ENCODE data around the gene HIRIP3.

Gene HIRIP3

DNA sequence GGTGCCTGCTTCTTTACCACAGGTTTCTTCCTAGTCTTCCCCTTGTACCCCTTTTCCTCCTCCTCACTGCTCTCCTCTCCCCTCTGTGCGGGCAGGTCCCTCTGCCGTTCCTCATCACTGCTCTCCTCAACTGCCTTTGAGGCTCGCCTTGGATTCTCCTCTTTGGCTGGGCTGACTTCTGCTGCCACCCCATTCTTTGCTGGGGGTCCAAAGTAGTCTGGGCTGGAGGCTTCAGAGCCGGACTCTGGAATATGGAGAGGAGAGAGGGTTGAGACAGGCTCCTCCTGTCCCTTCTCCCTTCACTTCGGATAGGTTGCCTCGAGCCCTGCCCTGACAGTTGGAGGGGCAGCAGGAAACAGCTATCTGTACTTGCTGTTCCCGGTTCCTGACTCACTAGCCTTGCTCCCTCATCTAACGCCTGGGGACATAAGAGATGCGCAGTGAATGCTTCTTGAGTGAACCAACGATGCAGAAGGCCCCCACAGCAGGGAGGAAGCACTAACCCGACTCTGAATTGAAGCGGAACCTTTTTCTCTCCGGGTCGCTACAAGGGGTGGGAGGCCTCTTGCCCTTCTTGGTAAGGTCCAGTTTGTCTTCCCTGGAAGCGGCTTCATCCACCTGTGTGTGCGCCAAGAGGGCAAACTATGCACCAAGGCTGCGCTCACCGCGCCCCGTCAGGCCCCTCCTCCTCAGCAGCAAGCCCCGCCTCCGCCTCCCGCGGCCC lies 655 bp downstream of the HIRIP3 start:
- DNase-seq (ENCODE audit: low spot score): no peak
- peak overlapping the region; percentile 93 to 95 for H3K27ac ChIP-seq

DNA sequence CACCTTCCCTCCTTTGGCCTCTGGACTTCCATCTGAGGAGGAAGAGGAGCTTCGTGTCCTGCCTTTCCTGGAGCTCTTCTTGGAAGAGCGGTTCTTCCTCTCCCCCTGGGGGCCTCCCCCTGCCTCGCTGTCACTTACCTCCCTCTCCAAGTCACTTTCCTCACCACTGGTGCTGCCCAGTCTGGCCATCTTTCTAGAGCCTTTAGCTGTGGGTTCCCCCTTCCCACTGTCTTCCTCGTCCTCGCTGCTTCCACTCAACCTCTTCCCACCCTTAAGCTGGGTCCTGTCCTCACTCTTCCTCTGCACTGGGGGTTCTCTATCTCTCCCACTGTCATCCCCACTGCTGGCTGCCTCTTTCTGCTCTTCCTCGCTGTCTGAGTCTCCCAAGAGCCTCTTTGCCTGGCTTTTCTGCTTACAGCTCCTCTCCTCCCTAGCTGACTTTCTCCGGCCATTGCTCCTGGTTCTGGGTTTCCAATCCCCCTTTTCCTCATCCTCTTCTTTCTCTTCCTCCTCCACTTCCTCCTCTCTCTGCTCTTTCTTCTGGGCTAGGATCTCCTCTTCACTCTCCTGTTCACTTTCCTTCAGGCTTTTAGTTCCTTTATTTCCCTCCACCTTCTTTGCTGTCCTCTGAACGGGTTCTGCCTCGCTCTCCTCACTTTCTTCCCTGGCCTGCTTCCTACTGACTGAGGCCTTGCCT lies 1.4 kb downstream of the HIRIP3 start:
- peak overlapping the region; percentile 96 for H3K4me3 ChIP-seq
- no peak overlapping the region for H3K27ac ChIP-seq
- TF ChIP-seq, protein P1, sequence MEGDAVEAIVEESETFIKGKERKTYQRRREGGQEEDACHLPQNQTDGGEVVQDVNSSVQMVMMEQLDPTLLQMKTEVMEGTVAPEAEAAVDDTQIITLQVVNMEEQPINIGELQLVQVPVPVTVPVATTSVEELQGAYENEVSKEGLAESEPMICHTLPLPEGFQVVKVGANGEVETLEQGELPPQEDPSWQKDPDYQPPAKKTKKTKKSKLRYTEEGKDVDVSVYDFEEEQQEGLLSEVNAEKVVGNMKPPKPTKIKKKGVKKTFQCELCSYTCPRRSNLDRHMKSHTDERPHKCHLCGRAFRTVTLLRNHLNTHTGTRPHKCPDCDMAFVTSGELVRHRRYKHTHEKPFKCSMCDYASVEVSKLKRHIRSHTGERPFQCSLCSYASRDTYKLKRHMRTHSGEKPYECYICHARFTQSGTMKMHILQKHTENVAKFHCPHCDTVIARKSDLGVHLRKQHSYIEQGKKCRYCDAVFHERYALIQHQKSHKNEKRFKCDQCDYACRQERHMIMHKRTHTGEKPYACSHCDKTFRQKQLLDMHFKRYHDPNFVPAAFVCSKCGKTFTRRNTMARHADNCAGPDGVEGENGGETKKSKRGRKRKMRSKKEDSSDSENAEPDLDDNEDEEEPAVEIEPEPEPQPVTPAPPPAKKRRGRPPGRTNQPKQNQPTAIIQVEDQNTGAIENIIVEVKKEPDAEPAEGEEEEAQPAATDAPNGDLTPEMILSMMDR (IDR thresholded peaks at IDR 0.05): no peak
- DNase-seq (ENCODE audit: low spot score): no peak

More for the DNA sequence above, 655 bp downstream of the HIRIP3 start:
- TF ChIP-seq, protein P1 (IDR thresholded peaks at IDR 0.05): no peak
- H3K4me3 ChIP-seq: peak overlapping the region; percentile 96

DNA sequence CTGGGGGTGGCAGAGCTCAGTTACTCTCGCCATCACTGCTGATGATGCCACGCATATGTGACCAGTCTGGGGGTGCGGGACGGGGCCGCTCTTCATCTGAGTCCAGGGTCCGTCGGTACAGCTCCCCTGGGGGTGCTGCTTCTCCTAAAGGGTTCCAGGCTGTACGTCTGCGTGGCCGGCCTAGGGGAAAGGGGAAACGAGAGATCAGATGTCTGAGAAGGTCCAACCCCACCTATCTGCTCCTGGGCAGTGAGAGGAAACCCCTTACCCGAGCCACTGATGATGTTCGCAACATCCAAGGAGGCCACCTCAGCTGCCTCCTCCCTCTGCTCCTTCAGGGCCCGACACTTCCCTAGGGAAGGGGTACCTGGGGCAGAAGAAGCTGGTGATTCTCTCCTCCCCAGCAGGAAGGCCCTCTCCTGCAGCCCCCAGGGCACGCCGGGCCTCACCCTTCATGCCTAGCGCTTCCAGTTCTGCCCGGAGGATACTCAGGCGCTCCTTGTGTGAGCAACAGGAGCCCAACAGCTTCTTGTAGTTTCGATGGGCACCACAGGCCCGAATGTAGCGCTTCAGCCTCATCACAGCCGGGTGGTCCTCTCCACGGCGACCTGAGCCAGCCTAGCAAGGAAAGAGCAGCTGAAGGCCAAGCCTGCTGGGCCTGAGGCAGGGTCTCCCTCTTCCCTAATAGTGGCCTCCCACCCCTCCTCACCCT lies 2.1 kb downstream of the HIRIP3 start:
- Histone ChIP-seq H3K27ac (no peak overlapping the region), H3K4me3 (no peak overlapping the region)
- TF ChIP-seq, protein P1 (IDR thresholded peaks at IDR 0.05): no peak
- DNase-seq (ENCODE audit: low spot score): no peak

DNA sequence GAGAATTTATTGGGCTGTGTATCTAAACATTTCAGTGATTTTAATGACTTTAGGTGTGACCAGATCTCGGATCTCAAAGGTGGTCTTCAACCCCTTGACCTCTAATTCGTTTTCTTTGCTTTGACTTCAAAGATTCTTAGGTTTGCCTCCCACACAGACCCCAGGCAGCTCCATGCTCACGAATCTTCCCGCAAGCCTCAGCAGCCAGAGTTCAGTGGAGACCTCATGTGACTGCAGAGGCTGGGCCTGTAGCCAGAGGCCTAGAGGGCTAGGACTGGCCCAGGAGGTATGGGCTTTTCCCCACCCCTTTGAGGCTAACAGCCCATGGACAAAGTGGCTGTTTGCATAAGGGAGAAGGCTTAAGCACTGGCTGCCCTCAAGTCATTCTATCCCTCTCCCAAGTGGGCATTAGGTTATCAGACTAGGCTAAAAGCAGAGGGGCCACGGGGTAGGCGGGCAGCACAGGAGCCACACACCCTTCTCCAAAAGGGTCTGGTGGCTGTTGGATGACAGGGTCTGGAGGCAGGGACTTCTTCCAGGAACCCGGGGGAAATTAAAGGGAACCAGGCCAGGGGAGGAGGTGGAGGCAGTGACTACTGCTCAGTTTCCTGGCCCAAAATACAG lies 3.0 kb downstream of the HIRIP3 start:
- Histone ChIP-seq H3K27ac (no peak overlapping the region), H3K4me3 (no peak overlapping the region)
- TF ChIP-seq, protein P1 (IDR thresholded peaks at IDR 0.05): no peak
- no peak for DNase-seq (ENCODE audit: low spot score)

DNA sequence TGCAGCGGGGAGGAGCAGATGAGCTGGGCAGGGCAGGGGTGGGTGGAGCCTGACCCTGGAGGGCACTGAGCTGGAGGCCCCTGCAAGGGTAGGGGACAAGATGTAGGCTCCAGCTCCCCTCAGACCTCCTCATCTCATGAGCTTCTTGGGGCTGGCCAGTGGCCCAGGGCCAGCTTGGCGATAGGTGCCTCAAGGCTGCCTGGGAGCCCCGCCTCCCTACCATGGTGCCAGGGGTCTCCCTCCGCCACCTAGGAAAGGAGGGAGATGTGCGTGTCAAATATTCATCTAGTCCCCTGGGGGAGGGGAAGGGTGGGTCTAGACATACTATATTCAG lies 3.9 kb downstream of the HIRIP3 start:
- no peak for DNase-seq (ENCODE audit: low spot score)
- H3K27ac ChIP-seq: no peak overlapping the region

DNA sequence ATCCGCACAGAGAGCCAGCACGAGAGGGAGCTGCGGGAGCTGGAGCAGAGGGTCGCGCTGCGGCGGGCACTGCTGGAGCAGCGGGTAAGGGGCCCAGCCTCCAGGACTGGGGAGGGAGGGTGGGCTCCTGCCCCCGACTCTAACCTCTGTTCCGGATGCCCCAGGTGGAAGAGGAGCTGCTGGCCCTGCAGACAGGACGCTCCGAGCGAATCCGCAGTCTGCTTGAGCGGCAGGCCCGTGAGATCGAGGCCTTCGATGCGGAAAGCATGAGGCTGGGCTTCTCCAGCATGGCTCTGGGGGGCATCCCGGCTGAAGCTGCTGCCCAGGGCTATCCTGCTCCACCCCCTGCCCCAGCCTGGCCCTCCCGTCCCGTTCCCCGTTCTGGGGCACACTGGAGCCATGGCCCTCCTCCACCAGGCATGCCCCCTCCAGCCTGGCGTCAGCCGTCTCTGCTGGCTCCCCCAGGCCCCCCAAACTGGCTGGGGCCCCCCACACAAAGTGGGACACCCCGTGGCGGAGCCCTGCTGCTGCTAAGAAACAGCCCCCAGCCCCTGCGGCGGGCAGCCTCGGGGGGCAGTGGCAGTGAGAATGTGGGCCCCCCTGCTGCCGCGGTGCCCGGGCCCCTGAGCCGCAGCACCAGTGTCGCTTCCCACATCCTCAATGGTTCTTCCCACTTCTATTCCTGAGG lies 4.4 kb downstream of the HIRIP3 start:
- Histone ChIP-seq H3K27ac (no peak overlapping the region), H3K4me3 (no peak overlapping the region)
- DNase-seq (ENCODE audit: low spot score): no peak
- TF ChIP-seq, protein P1 (IDR thresholded peaks at IDR 0.05): no peak

More for the DNA sequence above, 3.9 kb downstream of the HIRIP3 start:
- no peak overlapping the region for H3K4me3 ChIP-seq
- TF ChIP-seq, protein P1 (IDR thresholded peaks at IDR 0.05): no peak
